Fibroblast of villous mesenchyme (primary cell): ENCODE data around the gene HOMER1. TPM values are rescaled to one million over a fixed set of nuclear protein-coding genes. Genes with fewer than 3 reads are reported as not detected.
"Not testable (repeated sequence)": the region's sequence is repeated elsewhere in the genome, so short reads cannot be mapped to it uniquely, and the experiment has no call there.

Source experiments
- DNase-seq: peaks from one replicate; pipeline ENCODE4 v3.0.0-alpha.2; 2010; ENCODE audit warnings: low read depth
- H3K4me3 ChIP-seq: 2 replicates; pipeline ENCODE4 v1.5.1; 2011; ENCODE audit warnings: low read depth, mild to moderate bottlenecking, low read length
- total RNA-seq: library from RNA; depleted of rRNA; stranded (reverse); fragments of >200 nt; gene quantifications from 2 replicates; pipeline ENCODE4 v1.2.3, GENCODE V29; 2012
- TF ChIP-seq, protein P1 (sequence below): IDR thresholded peaks from 2 replicates; pipeline ENCODE4 v1.5.1; 2012; ENCODE audit warnings: low read depth, mild to moderate bottlenecking, low read length; ENCODE audit not compliant: insufficient read depth

The HOMER1 gene
- total RNA-seq, 1 donor = 15.5 TPM

DNA sequence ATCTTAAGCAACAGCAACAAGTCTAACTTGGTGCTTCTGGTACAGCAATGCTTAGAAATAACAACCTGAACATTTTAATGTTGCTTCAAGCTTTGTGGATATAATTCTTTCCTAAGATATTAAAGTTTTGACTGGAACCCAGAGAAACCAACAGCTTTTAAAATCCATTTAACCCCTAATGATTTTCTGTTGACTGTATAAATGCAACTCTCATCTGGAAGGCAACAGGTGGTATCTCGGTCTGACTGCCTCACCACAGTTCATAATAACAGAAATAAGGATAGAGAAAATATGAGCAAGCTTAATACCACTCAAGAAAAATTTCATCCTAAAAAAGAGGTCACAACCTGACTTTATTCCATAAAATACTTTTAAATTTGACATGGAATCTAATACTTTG, 116.9 kb downstream of the HOMER1 start:
- no peak overlapping the region for H3K4me3 ChIP-seq
- DNase-seq = no peak
- TF ChIP-seq, protein P1, sequence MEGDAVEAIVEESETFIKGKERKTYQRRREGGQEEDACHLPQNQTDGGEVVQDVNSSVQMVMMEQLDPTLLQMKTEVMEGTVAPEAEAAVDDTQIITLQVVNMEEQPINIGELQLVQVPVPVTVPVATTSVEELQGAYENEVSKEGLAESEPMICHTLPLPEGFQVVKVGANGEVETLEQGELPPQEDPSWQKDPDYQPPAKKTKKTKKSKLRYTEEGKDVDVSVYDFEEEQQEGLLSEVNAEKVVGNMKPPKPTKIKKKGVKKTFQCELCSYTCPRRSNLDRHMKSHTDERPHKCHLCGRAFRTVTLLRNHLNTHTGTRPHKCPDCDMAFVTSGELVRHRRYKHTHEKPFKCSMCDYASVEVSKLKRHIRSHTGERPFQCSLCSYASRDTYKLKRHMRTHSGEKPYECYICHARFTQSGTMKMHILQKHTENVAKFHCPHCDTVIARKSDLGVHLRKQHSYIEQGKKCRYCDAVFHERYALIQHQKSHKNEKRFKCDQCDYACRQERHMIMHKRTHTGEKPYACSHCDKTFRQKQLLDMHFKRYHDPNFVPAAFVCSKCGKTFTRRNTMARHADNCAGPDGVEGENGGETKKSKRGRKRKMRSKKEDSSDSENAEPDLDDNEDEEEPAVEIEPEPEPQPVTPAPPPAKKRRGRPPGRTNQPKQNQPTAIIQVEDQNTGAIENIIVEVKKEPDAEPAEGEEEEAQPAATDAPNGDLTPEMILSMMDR = no peak

DNA sequence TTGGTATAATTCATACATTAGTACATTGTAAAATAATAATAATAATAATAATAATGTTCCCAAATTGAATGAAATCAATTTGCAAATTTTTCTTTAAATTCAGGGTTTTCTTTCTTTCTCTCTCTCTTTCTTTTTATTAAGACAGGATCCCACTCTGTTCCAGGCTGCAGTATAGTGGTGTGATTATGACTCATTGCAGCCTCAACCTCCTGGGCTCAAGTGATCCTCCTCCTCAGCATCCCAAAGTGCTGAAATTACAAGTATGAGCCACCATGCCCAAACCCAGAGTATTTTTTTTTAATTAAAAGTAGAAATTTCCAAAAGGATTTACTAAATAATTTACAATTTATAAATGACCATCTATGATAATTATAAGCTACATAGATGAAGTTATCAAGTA, 117.7 kb downstream of the HOMER1 start:
- TF ChIP-seq, protein P1 = no peak
- DNase-seq = no peak
- H3K4me3 ChIP-seq = no peak overlapping the region

DNA sequence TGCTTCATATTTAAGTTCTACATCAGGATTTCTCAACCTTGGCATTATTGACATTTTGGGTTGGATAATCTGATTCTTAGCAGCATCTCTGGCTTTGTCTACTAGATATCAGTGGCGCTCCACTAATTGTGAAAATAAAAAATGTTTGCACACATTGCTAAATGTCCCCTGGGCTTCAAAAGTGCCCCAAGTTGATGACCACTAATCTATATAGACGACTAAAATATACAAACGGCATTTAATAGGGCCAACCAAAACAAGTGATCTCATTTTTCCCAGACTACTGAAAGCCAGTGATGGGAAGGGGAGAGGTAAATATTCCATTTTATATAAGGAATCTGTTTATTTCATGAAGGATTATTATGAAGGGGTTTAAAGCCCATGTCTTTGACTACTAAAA, 118.6 kb downstream of the HOMER1 start:
- H3K4me3 ChIP-seq = no peak overlapping the region
- TF ChIP-seq, protein P1 = no peak
- DNase-seq = no peak

DNA sequence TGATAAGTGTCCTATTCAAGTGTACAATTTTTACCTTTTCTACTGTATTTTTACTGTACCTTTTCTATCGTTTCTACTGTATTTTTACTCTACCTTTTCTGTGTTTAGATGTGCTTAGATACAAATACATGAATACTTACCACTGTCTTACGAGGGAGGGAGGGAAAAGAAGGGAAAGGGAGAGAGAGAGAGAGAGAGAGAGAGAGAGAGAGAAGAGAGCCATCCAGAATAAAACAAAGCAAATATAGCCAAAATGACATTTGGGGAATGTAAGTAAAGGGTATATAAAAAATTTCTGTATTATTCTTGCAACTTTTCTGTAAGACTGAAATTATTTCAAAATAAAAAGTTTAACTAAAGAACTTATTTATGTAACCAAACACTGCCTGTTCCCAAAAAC, 121.2 kb downstream of the HOMER1 start:
- TF ChIP-seq, protein P1 = no peak
- no peak for DNase-seq
- H3K4me3 ChIP-seq = no peak overlapping the region

DNA sequence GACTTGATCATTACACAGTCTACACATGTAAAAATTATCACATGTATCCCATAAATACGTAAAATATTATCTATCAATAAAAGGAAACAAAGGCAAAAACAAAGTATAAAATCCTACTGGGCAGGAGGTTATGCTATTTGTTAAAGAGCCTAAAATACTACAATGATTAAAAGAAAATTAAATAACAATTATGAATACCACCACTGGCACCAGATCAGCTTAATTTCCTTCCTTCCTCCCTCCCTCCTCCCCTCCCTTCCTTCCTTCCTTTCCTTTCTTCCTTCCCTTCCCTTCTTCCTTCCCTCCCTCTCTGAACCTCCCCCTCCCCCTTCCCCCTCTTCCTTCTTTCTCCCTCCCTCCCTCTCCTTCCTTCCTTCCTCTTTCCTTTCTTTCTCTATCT, 127.3 kb downstream of the HOMER1 start:
- TF ChIP-seq, protein P1 = no peak
- no peak overlapping the region for H3K4me3 ChIP-seq
- no peak for DNase-seq

DNA sequence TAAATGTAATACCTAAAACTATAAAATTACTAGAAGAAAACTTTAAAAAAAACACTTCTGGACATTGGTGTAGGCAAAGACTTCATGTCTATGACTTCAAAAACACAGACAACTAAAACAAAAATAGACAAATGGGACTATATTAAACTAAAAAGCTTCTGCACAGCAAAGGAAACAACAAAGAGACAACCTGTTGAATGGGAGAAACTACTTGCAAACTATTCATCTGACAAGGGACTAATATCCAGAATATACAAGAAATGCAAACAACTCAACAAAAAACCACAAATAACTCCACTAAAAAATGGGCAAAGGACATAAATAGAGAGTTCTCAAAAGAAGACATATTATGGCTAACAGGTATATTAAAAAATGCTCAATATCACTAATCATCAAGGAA, 128.8 kb downstream of the HOMER1 start:
- not testable (repeated sequence) for DNase-seq, H3K4me3 ChIP-seq

DNA sequence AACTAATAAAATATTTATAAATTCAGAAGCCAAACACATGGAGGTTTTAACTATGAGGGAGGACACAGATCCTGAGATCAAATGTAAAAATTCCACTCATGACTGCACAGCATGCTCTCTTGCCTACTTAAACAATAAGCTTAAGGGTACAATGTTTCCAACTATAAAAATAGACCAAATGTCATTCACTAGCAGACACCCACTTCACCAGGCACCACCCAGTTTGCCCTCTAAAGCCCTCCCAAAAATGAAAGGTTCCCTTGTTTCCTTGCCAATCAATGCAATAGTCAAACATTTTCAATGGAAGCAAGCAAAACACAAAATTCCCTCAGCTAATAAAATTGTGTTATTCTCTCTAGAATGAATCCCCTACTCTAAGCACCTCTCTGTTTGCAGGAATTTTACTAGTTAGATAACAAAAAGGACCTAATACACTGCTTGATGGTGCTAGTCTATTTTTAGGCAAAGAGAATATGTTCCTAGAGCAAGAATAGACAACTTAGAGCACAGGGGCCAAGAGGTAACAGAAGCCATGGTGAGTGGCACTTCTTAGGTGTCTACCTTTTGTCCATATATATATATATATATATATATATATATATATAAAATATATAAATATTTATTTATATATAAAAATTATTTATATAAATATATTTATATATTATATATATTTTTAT, 135.3 kb downstream of the HOMER1 start:
- no peak overlapping the region for H3K4me3 ChIP-seq
- TF ChIP-seq, protein P1 = no peak
- DNase-seq = no peak
